Pancreas (tissue), 10 donors: ENCODE data around the gene USP11. TPM values are rescaled to one million over a fixed set of nuclear protein-coding genes. Genes with fewer than 3 reads are reported as not detected.

Experiments used
- ATAC-seq, 4 donors: fragments of 200-7000 bp; cut with Tn5 transposase; one replicate each; pipeline versions ENCODE4 v1.8.0 to v1.9.1; 2020; ENCODE audit warnings: mild to moderate bottlenecking in 4 of 4, moderate library complexity in 4 of 4
- DNase-seq, 6 donors: peaks; one replicate each; pipeline ENCODE4 v3.0.0-alpha.2; 2020
- FAIRE-seq: peaks from 2 replicates; lab custom pipeline; 2012; peaks lifted over from hg19 to GRCh38; lab: Jason Lieb, UNC
- H3K27ac ChIP-seq, 4 donors: fragments of 200-600 bp; sonication (generic); 1 replicate in 3 of 4; 2 replicates in 1 of 4; pipeline versions ENCODE4 v1.5.0 to v1.8.0; 2020
- H3K27me3 ChIP-seq, 4 donors: fragments of 200-600 bp; one replicate each; pipeline ENCODE4 v1.8.0; 2021
- H3K36me3 ChIP-seq, 3 donors: fragments of 200-600 bp; sonication (generic) in 1 of 3; one replicate each; pipeline versions ENCODE4 v1.5.0 to v1.8.0; 2020 to 2021
- H3K4me1 ChIP-seq, 3 donors: fragments of 200-600 bp; one replicate each; pipeline ENCODE4 v1.8.0; 2021
- H3K4me3 ChIP-seq, 4 donors: fragments of 200-600 bp; sonication (generic) in 2 of 4; one replicate each; pipeline versions ENCODE4 v1.5.0 to v1.8.0; 2020 to 2021
- H3K9me3 ChIP-seq, 4 donors: fragments of 200-600 bp; one replicate each; pipeline ENCODE4 v1.8.0; 2021
- WGBS, 2 donors: extraction: QIAGEN DNeasy Blood & Tissue Kit; methylation state at CpG; one replicate each; pipeline ENCODE4 v1.1.7; 2013; 5-methylcytosine and 5-hydroxymethylcytosine counted together
- intact Hi-C, 3 donors: fragments of 100-400 bp; cut with DNase I; formaldehyde crosslinking; loops; one replicate each; pipeline versions ENCODE4 v1.11.1 to v1.14.2; 2022
- polyA plus RNA-seq, 2 donors: library from polyadenylated mRNA; stranded (reverse); fragments of 200-250 nt; gene quantifications; one replicate each; pipeline ENCODE4 v1.2.3, GENCODE V29; 2013
- total RNA-seq, 6 donors: library from RNA; stranded (reverse); fragmentation: NEBNext Ultra II Directional in 4 of 6; extraction: Animal tissue kit (Norgen Biotek cat#: 25700) in 4 of 6; gene quantifications; one replicate each; pipeline versions ENCODE4 v1.2.1 to v1.2.4, GENCODE V29; 2021 to 2023
- TF ChIP-seq, protein P1 (sequence below), 4 donors: fragments of 200-600 bp; sonication (generic) in 3 of 4; IDR thresholded peaks; one replicate each; pipeline versions ENCODE4 v1.5.0 to v1.8.0; 2021; ENCODE audit warnings: antibody characterized with exemption in 4 of 4
- donor health status: healthy with polysubstance abuse.
- donor health status: DM: no; HTN: no; CAD: no; lungs with moderate emphysema.
- donor health status: DM: no; HTN: no; CAD: no.
- donor health status: control.
- donor health status: control.
- donor health status: Bipolar disorder and iron deficiency.
- donor health status: DM: yes; HTN: yes; CAD: no.
- donor health status: DM: no; HTN: no; CAD: no.
- donor health status: DM: no; HTN: no; CAD: no.
- donor health status: DM: yes; HTN: yes; CAD: no.

The USP11 gene
- total and polyA plus RNA-seq, 8 donors = 17.6 to 58.4 (median 25.3) TPM

- Histone ChIP-seq H3K4me1 (no peaks in the 10 kb centered on the region), H3K4me3 (no peak overlapping the region), H3K9me3 (no peaks in the 10 kb centered on the region), H3K36me3 (peaks cover 4 to 72% (median 22%) of the 10 kb centered on the region in 3 donors), H3K27ac (no peak overlapping the region), H3K27me3 (no peaks in the 10 kb centered on the region)
- DNase-seq = peak in 2 of 6 donors; percentile 37 to 39
- TF ChIP-seq, protein P1, sequence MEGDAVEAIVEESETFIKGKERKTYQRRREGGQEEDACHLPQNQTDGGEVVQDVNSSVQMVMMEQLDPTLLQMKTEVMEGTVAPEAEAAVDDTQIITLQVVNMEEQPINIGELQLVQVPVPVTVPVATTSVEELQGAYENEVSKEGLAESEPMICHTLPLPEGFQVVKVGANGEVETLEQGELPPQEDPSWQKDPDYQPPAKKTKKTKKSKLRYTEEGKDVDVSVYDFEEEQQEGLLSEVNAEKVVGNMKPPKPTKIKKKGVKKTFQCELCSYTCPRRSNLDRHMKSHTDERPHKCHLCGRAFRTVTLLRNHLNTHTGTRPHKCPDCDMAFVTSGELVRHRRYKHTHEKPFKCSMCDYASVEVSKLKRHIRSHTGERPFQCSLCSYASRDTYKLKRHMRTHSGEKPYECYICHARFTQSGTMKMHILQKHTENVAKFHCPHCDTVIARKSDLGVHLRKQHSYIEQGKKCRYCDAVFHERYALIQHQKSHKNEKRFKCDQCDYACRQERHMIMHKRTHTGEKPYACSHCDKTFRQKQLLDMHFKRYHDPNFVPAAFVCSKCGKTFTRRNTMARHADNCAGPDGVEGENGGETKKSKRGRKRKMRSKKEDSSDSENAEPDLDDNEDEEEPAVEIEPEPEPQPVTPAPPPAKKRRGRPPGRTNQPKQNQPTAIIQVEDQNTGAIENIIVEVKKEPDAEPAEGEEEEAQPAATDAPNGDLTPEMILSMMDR (IDR thresholded peaks at IDR 0.05) = no peak
- ATAC-seq = no peak
- WGBS, 2 donors = 92 to 98% methylated on average over 15 of the region's 15 CpGs
- no peak for FAIRE-seq
- intact Hi-C loops = no loop called here
These were observed 22.0 kb upstream of the USP11 start for GRCh38 chrX:47210661-47211425.

- Histone ChIP-seq H3K4me3 (no peak overlapping the region), H3K27me3 (no peaks in the 10 kb centered on the region), H3K27ac (no peak overlapping the region), H3K36me3 (peaks cover 4 to 56% (median 19%) of the 10 kb centered on the region in 3 donors), H3K9me3 (no peaks in the 10 kb centered on the region), H3K4me1 (peaks cover 0 to 5% (median 0%) of the 10 kb centered on the region in 3 donors)
- no peak for FAIRE-seq
- WGBS, 2 donors = 91 to 93% methylated on average over 12 of the region's 12 CpGs
- DNase-seq = peak in 1 of 6 donors; percentile 33
- intact Hi-C loops = no loop called here
- ATAC-seq = no peak
- TF ChIP-seq, protein P1 (IDR thresholded peaks at IDR 0.05) = no peak
These were observed 20.2 kb upstream of the USP11 start for GRCh38 chrX:47212381-47213293.

GRCh38 chrX:47214435-47215077 lies 18.3 kb upstream of the USP11 start:
- Histone ChIP-seq H3K9me3 (no peaks in the 10 kb centered on the region), H3K4me3 (no peak overlapping the region), H3K36me3 (peaks cover 4 to 50% (median 19%) of the 10 kb centered on the region in 3 donors), H3K27me3 (no peaks in the 10 kb centered on the region), H3K27ac (no peak overlapping the region), H3K4me1 (peaks cover 0 to 5% (median 0%) of the 10 kb centered on the region in 3 donors)
- peak in 2 of 6 donors; percentile 49 to 67 for DNase-seq
- no peak for ATAC-seq
- TF ChIP-seq, protein P1 (IDR thresholded peaks at IDR 0.05) = no peak
- FAIRE-seq = no peak
- 83 to 90% methylated on average over 20 of the region's 20 CpGs for WGBS, 2 donors
- intact Hi-C loops = no loop called here

DNA sequence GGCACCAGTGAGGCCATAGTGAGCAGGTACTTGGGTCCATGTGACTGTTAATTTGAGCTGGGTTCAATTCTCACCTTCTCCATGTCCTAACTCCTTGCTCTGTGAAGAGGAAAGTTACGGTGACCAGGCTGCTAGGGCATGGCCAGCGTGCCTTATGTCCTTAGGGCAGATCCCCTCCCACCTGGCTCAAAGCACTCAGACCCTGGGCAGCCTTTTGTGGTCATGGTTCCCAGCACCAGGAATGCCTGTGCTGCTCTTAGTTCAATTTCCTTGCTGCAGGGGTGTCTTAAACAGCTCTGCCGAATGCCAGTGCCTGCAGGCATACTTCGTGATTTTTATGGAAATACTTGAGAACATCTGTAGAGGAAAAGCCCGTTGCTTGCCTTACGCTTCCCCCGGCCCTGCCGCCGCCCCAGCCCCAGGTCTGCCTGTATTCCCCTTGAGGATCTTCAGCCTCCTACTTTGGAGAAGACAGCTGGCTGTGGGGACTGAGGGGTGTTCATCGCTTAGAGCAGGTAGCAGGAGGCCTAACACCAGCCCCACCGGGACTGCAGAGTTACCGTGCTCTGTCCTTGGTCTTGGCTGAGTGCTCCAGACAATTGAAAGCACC lies 17.4 kb upstream of the USP11 start:
- TF ChIP-seq, protein P1 (IDR thresholded peaks at IDR 0.05) = no peak
- Histone ChIP-seq H3K9me3 (no peaks in the 10 kb centered on the region), H3K36me3 (peaks cover 0 to 43% (median 13%) of the 10 kb centered on the region in 3 donors), H3K27me3 (no peaks in the 10 kb centered on the region), H3K4me1 (peaks cover 0 to 9% (median 0%) of the 10 kb centered on the region in 3 donors), H3K4me3 (no peak overlapping the region), H3K27ac (no peak overlapping the region)
- 93 to 95% methylated on average over 12 of the region's 12 CpGs for WGBS, 2 donors
- ATAC-seq (no peak), DNase-seq (peak in 2 of 6 donors; percentile 48), FAIRE-seq (no peak)
- intact Hi-C loops = no loop called here
